AG08396 (cell line): Measurements from ENCODE around the gene TGM4.

ENCODE experiments used
- DNase-seq: peaks from one replicate; pipeline ENCODE4 v3.0.0; 2012; ENCODE audit warnings: low spot score, mixed read lengths

Gene TGM4

DNA sequence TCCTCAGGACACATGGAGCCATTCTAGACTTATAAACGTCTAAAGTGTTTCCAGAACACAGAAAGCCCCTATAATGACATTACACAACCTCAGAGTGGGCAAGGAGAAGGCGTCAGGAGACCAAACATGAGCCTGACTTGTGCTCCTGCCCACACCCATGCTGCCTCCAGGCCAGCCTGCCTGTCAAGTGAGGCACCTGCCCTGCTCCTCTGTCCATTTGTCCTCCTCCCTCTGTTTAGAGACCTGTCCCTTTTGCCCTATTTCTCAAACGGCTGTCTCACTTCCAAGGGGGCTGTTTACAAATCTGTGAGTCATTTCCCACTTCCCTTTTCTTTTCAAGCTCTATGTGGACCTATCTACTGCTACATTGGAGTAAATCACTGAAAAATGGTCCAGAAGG, 80.6 kb downstream of the TGM4 start:
- peak; percentile 30 for DNase-seq

DNA sequence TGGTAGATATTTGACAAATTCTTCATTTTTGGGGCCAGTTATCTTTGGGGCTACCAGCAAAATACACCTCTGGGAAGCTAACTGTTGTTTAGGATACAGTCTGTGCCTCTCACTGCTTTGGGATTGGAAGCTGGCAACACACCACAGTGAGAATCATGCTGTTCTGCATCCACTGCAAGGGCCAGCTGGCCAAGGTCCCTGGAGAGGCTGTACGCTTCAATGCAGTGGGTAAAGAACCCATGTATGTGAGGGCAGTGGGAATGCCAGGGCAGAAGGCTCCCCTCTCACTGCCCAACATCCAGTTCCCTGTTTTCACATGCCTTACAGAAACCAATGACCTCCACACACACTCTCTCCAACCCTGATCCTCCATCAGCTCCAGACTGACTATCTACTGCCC, 81.5 kb downstream of the TGM4 start:
- DNase-seq = no peak

DNA sequence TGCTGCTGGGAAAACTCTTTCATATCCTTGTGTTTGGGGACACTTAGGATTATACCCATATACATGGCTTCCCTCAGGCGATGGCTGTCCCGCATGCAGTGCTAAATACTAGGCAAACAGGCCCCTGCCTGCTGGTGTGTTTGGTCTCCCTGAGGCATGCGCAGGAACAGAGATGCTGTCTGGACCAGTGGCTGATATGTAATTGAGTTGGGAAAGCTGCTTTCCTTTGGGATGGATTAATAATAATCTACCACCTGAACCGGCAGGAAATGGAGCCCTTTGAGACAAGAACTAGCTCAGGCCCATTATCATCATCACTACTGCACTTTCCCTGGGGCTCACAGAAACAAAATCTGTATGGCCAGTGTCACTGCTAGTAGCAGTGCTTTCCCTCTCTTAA, 83.6 kb downstream of the TGM4 start:
- no peak for DNase-seq

DNA sequence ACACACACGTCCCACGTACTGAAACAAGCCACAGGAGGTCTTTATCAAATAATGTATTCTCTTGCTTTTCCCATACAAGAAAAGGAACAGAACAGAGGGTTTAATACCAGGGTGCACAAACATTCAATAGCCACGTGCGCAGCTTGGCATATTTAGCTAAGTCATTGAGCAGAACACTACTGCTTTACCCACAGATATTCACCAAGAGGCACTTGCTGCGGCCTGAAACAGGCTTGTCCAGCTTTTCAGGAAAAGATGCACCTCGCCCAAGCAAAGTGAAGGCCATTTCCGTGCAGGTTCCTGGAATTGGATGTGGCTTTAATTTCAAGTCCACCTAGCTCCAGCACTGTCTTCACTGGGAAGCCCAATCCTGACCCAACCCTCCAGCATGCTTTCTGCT, 84.0 kb downstream of the TGM4 start:
- no peak for DNase-seq

DNA sequence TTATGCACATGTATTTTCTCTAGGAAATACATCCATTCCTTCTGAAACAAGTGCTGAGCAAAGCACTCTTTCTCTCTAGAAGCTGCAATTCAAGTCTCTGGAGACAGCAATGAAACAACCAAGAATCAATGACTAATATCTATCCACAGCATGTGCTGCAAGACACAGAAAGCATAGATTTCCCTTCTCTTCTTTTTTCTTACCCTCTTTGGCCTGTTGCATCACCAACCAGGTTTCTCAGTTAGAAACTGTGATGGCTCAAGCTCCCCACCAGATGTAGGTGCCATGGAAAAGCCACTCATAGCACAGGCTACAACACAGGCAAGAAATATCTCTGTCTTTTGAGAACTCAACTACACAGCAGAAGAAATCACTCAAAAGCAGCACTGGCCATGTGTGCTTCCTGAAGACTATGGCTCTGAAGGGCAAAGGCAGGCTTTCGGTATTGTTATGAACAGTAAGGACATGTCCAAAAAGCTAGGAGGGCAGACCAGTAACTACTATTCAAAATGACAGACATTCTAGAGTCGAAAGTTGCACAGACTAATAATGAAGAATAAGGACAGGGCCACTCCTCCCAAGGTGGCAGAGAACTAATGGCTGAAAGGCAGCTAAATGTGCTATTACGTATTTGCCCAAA, 86.1 kb downstream of the TGM4 start:
- DNase-seq = no peak

DNA sequence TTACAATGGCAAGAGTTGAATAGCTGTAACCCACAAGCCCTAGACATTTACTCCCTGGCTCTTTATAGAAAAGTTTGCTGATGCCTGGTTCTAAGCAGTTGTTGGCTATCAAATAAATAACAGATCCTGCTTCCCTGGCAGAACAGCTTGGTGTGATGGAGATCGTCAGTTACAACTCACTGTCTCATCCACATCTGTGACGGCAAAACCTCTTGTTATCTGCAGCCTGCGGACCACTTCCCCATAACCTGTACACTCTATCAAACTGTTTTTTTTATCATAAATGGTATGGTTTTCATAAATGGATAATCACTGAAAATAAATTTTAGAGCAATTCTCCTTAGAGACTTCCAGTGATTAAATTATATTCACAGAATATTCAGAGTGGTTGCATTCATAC, 87.5 kb downstream of the TGM4 start:
- DNase-seq = no peak

DNA sequence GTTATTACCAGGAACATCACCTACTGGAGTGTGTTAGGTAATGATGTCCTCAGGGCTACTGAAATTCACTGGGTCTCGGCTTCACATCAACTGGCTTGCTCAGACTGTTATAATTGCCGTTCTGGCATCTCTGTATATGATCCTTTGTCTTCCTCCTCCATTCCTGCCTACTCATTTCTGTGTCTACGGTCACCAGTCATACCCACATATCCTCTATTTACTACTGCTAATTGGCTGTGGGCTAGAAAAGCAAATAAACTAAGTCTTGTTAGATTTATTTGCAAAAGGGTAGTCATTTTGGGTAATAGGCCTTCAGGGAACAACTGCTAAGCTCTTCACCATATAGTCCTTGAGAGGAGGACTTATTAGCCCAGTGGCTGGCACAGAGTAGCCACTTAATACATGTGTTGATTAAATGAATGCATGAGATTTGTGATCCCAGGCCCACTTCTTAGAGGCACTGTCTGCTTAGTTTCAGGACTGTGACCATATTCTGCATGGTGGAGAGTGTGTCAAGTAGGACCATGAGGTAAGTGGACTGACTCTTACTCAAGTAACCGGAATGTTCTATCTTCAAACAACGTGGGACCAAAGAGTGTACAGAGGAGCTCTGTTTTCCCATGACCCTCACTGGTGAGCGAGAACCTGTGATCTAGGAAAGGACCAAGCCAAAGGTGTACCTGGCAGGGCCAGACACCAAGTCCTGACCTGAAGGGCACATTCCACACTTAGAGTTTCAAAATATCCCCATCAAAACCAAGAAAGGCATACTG, 88.4 kb downstream of the TGM4 start:
- DNase-seq = no peak

DNA sequence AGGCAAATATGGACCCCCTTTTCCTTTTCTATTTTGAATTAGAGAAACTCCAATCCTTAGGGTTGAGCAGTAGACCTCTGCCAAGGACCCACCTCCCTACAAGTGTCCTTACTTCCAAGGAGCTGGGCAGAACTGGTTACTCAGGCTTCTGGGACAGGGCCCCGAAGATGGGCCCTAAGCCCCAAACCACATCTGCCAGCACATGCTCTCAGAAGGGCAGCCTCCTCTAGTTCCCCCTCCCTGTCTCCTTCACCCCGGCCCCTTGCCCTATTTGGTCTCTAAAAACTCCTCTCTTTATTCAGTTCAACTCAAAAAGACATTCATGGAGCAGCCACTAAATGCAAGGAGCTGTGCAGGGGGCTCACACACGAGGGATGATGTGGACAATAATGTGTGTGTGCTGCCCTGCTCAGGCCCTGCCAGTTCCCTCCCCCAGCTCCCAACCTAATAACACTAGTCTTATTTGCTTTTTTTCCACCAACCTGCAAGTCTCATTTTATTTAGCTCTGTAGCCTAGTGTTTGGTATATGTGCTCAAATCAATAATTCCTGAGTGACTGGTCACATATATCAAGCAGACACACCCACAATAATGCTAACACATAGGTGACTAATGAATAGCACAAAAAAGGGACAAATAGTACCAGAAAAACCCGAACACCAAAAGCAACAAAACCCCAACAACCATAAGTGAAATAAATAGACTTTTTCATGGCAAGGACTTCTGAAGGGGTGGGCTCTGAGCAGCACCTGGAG, 89.3 kb downstream of the TGM4 start:
- no peak for DNase-seq
